Mesendoderm (in vitro differentiated cells): ENCODE measurements around the gene TMEM198.
A peak's percentile ranks its signal among the peaks of the same experiment; 100 is the strongest.

Source experiments
- DNase-seq: peaks from one replicate; pipeline ENCODE4 v3.0.0; 2013
- H2AK5ac ChIP-seq: 2 replicates; pipeline ENCODE4 v1.6.1; 2013; ENCODE audit warnings: low read length, inconsistent platforms
- H2BK120ac ChIP-seq: 2 replicates; pipeline ENCODE4 v1.6.1; 2013; ENCODE audit warnings: low read depth, mild to moderate bottlenecking, low read length, moderate library complexity, mixed read lengths
- H2BK15ac ChIP-seq: replicated peaks from 2 replicates; pipeline ENCODE4 v1.6.1; 2013; ENCODE audit warnings: low read depth, mild to moderate bottlenecking, moderate library complexity
- H2BK5ac ChIP-seq: 2 replicates; pipeline ENCODE4 v1.6.1; 2013; ENCODE audit warnings: low read length, inconsistent platforms
- H3K18ac ChIP-seq: 2 replicates; pipeline ENCODE4 v1.6.1; 2013; ENCODE audit warnings: mild to moderate bottlenecking, low read length, mixed read lengths
- H3K23ac ChIP-seq: one replicate; pipeline ENCODE4 v1.6.1; 2013; ENCODE audit warnings: low read length
- H3K27ac ChIP-seq: 2 replicates; pipeline ENCODE4 v1.5.1; 2013; ENCODE audit warnings: low read depth, mild to moderate bottlenecking, inconsistent platforms, low read length, moderate library complexity
- H3K27me3 ChIP-seq: 2 replicates; pipeline ENCODE4 v1.6.1; 2013; ENCODE audit warnings: low read length, control low read depth, mild to moderate bottlenecking, inconsistent platforms; ENCODE audit not compliant: insufficient read depth, poor library complexity
- H3K36me3 ChIP-seq: 2 replicates; pipeline ENCODE4 v1.6.1; 2013; ENCODE audit warnings: low read length, inconsistent platforms; ENCODE audit not compliant: control insufficient read depth, insufficient read depth
- H3K4ac ChIP-seq: one replicate; pipeline ENCODE4 v1.6.1; 2013; ENCODE audit warnings: low read depth, mild to moderate bottlenecking, low read length, moderate library complexity
- H3K4me1 ChIP-seq: 2 replicates; pipeline ENCODE4 v1.6.1; 2013; ENCODE audit warnings: low read depth, low read length, inconsistent platforms; ENCODE audit not compliant: control insufficient read depth
- H3K4me2 ChIP-seq: 2 replicates; pipeline ENCODE4 v1.6.1; 2013; ENCODE audit warnings: low read length
- H3K4me3 ChIP-seq: 2 replicates; pipeline ENCODE4 v1.5.1; 2013; ENCODE audit warnings: mild to moderate bottlenecking, low read length
- H3K56ac ChIP-seq: one replicate; pipeline ENCODE4 v1.6.1; 2013; ENCODE audit warnings: low read length
- H3K79me1 ChIP-seq: 2 replicates; pipeline ENCODE4 v1.6.1; 2013; ENCODE audit warnings: low read length, inconsistent platforms
- H3K79me2 ChIP-seq: 2 replicates; pipeline ENCODE4 v1.6.1; 2013; ENCODE audit warnings: mild to moderate bottlenecking, low read length; ENCODE audit not compliant: control insufficient read depth, insufficient read depth
- H3K9ac ChIP-seq: 2 replicates; pipeline ENCODE4 v1.6.1; 2013; ENCODE audit warnings: low read length, inconsistent platforms
- H4K5ac ChIP-seq: one replicate; pipeline ENCODE4 v1.6.1; 2013; ENCODE audit warnings: low read length
- H4K8ac ChIP-seq: one replicate; pipeline ENCODE4 v1.6.1; 2013; ENCODE audit warnings: low read depth, mild to moderate bottlenecking, control low read depth, low read length, moderate library complexity
- WGBS: extraction: QIAGEN DNeasy Blood & Tissue Kit; methylation state at CpG from one replicate; pipeline ENCODE4 v1.1.7; 2013; ENCODE audit warnings: low lambda C conversion rate, missing lambda C conversion rate; ENCODE audit not compliant: insufficient coverage; ENCODE audit errors: extremely low coverage; 5-methylcytosine and 5-hydroxymethylcytosine counted together

TMEM198 gene

GRCh38 chr2:219567791-219568361 is 24.0 kb downstream of the TMEM198 start:
- no peaks in the 10 kb centered on the region for H3K36me3 ChIP-seq

GRCh38 chr2:219569041-219569440 is 25.2 kb downstream of the TMEM198 start:
- no peak overlapping the region for H3K4ac ChIP-seq
- no peak overlapping the region for H4K8ac ChIP-seq
- no peak overlapping the region for H3K56ac ChIP-seq
- no peak overlapping the region for H3K18ac ChIP-seq
- H4K5ac ChIP-seq: no peak overlapping the region
- H2BK120ac ChIP-seq: no peak overlapping the region
- H3K4me3 ChIP-seq: no peak overlapping the region
- H2AK5ac ChIP-seq: no peak overlapping the region
- peak overlapping the region; percentile 24 for H3K23ac ChIP-seq
- H3K4me2 ChIP-seq: no peak overlapping the region
- peaks cover 6% of the 10 kb centered on the region for H3K79me2 ChIP-seq
- no peak overlapping the region for H3K9ac ChIP-seq
- no CpG with 5 or more reads among the region's 6 CpGs for whole genome bisulfite sequencing
- no peak overlapping the region for H2BK15ac ChIP-seq
- DNase-seq: peak; percentile 65
- H3K4me1 ChIP-seq: peaks cover 5% of the 10 kb centered on the region
- H3K36me3 ChIP-seq: no peaks in the 10 kb centered on the region
- no peaks in the 10 kb centered on the region for H3K27me3 ChIP-seq
- no peak overlapping the region for H2BK5ac ChIP-seq
- H3K79me1 ChIP-seq: no peaks in the 10 kb centered on the region
- H3K27ac ChIP-seq: no peak overlapping the region

More at GRCh38 chr2:219567791-219568361, 24.0 kb downstream of the TMEM198 start:
- Histone ChIP-seq H3K79me1 (no peaks in the 10 kb centered on the region), H3K4me3 (no peak overlapping the region), H3K18ac (no peak overlapping the region), H3K9ac (no peak overlapping the region), H3K79me2 (peaks cover 6% of the 10 kb centered on the region), H3K4me1 (peaks cover 5% of the 10 kb centered on the region), H3K27ac (no peak overlapping the region), H2BK5ac (no peak overlapping the region), H2AK5ac (no peak overlapping the region), H3K4ac (no peak overlapping the region), H3K27me3 (no peaks in the 10 kb centered on the region), H3K56ac (no peak overlapping the region), H2BK120ac (no peak overlapping the region), H4K8ac (no peak overlapping the region), H4K5ac (no peak overlapping the region), H3K4me2 (no peak overlapping the region), H2BK15ac (no peak overlapping the region), H3K23ac (no peak overlapping the region)
- DNase-seq: no peak
- WGBS: no CpG with 5 or more reads among the region's 35 CpGs

- Histone ChIP-seq H3K79me1 (no peaks in the 10 kb centered on the region), H3K36me3 (no peaks in the 10 kb centered on the region), H3K4me1 (peaks cover 5% of the 10 kb centered on the region), H3K27ac (no peak overlapping the region), H3K4me3 (no peak overlapping the region), H3K4ac (no peak overlapping the region), H3K4me2 (peak overlapping the region; percentile 64), H2BK5ac (no peak overlapping the region), H4K5ac (no peak overlapping the region), H2BK120ac (no peak overlapping the region), H3K23ac (peak overlapping the region; percentile 89), H2AK5ac (no peak overlapping the region), H3K79me2 (peaks cover 6% of the 10 kb centered on the region), H3K27me3 (no peaks in the 10 kb centered on the region), H3K9ac (peak overlapping the region; percentile 97), H2BK15ac (no peak overlapping the region), H3K56ac (peak overlapping the region; percentile 99), H4K8ac (no peak overlapping the region), H3K18ac (no peak overlapping the region)
- no CpG with 5 or more reads among the region's 6 CpGs for whole genome bisulfite sequencing
- DNase-seq: no peak
Measured at GRCh38 chr2:219569635-219570034, 25.8 kb downstream of the TMEM198 start.

- peak overlapping the region; percentile 97 for H3K9ac ChIP-seq
- H3K4me1 ChIP-seq: peaks cover 5% of the 10 kb centered on the region
- H4K8ac ChIP-seq: peak overlapping the region; percentile 59
- H2BK5ac ChIP-seq: no peak overlapping the region
- H3K18ac ChIP-seq: peak overlapping the region; percentile 91
- no peaks in the 10 kb centered on the region for H3K36me3 ChIP-seq
- no peak overlapping the region for H2AK5ac ChIP-seq
- H3K27me3 ChIP-seq: no peaks in the 10 kb centered on the region
- H3K23ac ChIP-seq: peak overlapping the region; percentile 94
- no peak for DNase-seq
- peak overlapping the region; percentile 73 for H3K4me3 ChIP-seq
- H4K5ac ChIP-seq: no peak overlapping the region
- no peak overlapping the region for H2BK15ac ChIP-seq
- no CpG with 5 or more reads among the region's 95 CpGs for WGBS
- H3K56ac ChIP-seq: peak overlapping the region; percentile 99
- peak overlapping the region; percentile 92 for H3K4ac ChIP-seq
- H2BK120ac ChIP-seq: peak overlapping the region; percentile 55
- peak overlapping the region; percentile 96 for H3K27ac ChIP-seq
- H3K4me2 ChIP-seq: peak overlapping the region; percentile 64
- H3K79me1 ChIP-seq: no peaks in the 10 kb centered on the region
- peaks cover 6% of the 10 kb centered on the region for H3K79me2 ChIP-seq
Measured at GRCh38 chr2:219570194-219570923, 26.5 kb downstream of the TMEM198 start.

- Histone ChIP-seq H4K5ac (no peak overlapping the region), H3K4me2 (peak overlapping the region; percentile 64), H3K56ac (peak overlapping the region; percentile 99), H3K79me2 (peaks cover 6% of the 10 kb centered on the region), H3K36me3 (no peaks in the 10 kb centered on the region), H2AK5ac (no peak overlapping the region), H3K4ac (peak overlapping the region; percentile 92), H3K18ac (peak overlapping the region; percentile 91), H3K9ac (peak overlapping the region; percentile 97), H2BK5ac (peak overlapping the region; percentile 91), H3K4me1 (peaks cover 3% of the 10 kb centered on the region), H3K27ac (peak overlapping the region; percentile 96), H2BK15ac (no peak overlapping the region), H4K8ac (peak overlapping the region; percentile 59), H3K79me1 (no peaks in the 10 kb centered on the region), H3K4me3 (peak overlapping the region; percentile 73), H3K27me3 (no peaks in the 10 kb centered on the region), H2BK120ac (peak overlapping the region; percentile 55), H3K23ac (peak overlapping the region; percentile 94)
- no peak for DNase-seq
- no CpG with 5 or more reads among the region's 55 CpGs for WGBS
Measured at GRCh38 chr2:219570924-219571310, 27.1 kb downstream of the TMEM198 start.
